Hepatocyte (in vitro differentiated cells): ENCODE results near the gene SUPT7L. TPM values are rescaled to one million over a fixed set of nuclear protein-coding genes. Genes with fewer than 3 reads are reported as not detected.

Source experiments
- DNase-seq: peaks from one replicate; pipeline ENCODE4 v3.0.0-alpha.2; 2016; ENCODE audit warnings: low spot score
- H2AFZ ChIP-seq: fragments of 200-600 bp; sonication (generic); 2 replicates; pipeline ENCODE4 v1.6.0; 2016; ENCODE audit warnings: antibody characterized with exemption, mild to moderate bottlenecking
- H3K27ac ChIP-seq: fragments of 200-600 bp; sonication (generic); 2 replicates; pipeline ENCODE4 v1.5.1; 2016; ENCODE audit warnings: mild to moderate bottlenecking
- H3K27me3 ChIP-seq: fragments of 200-600 bp; sonication (generic); 2 replicates; pipeline ENCODE4 v1.6.1; 2016
- H3K36me3 ChIP-seq: fragments of 200-600 bp; sonication (generic); replicated peaks from 2 replicates; pipeline ENCODE4 v1.5.1; 2016; ENCODE audit warnings: low read depth; ENCODE audit not compliant: insufficient read depth
- H3K4me1 ChIP-seq: fragments of 200-600 bp; sonication (generic); 2 replicates; pipeline ENCODE4 v1.5.1; 2016; ENCODE audit warnings: mild to moderate bottlenecking, moderate library complexity; ENCODE audit not compliant: insufficient read depth
- H3K4me2 ChIP-seq: fragments of 200-600 bp; sonication (generic); 2 replicates; pipeline ENCODE4 v1.6.0; 2016
- H3K4me3 ChIP-seq: fragments of 200-600 bp; sonication (generic); 2 replicates; pipeline ENCODE4 v1.5.1; 2016; ENCODE audit warnings: mild to moderate bottlenecking
- H3K79me2 ChIP-seq: fragments of 200-600 bp; sonication (generic); 2 replicates; pipeline ENCODE4 v1.6.0; 2017; ENCODE audit warnings: mild to moderate bottlenecking
- H3K9me2 ChIP-seq: fragments of 200-600 bp; sonication (generic); replicated peaks from 2 replicates; pipeline ENCODE4 v1.6.0; 2017; ENCODE audit warnings: mild to moderate bottlenecking; ENCODE audit not compliant: insufficient read depth
- H3K9me3 ChIP-seq: fragments of 200-600 bp; sonication (generic); 2 replicates; pipeline ENCODE4 v1.5.1; 2016; ENCODE audit warnings: low read depth, mild to moderate bottlenecking
- H4K20me1 ChIP-seq: fragments of 200-600 bp; sonication (generic); 2 replicates; pipeline ENCODE4 v1.6.0; 2016; ENCODE audit warnings: mild to moderate bottlenecking; ENCODE audit not compliant: insufficient read depth, poor library complexity, severe bottlenecking
- CTCF ChIP-seq: fragments of 200-600 bp; sonication (generic); IDR thresholded peaks from 2 replicates; pipeline ENCODE4 v1.5.1; 2016; ENCODE audit warnings: antibody characterized with exemption, mild to moderate bottlenecking; ENCODE audit not compliant: poor library complexity
- EZH2 ChIP-seq: fragments of 200-600 bp; sonication (generic); IDR thresholded peaks from 2 replicates; pipeline ENCODE4 v1.6.1; 2016; ENCODE audit warnings: antibody characterized with exemption, mild to moderate bottlenecking, borderline replicate concordance
- EZH2phosphoT487 ChIP-seq: fragments of 200-600 bp; sonication (generic); IDR thresholded peaks from one replicate; pipeline ENCODE4 v1.6.1; 2018; ENCODE audit warnings: antibody characterized with exemption, mild to moderate bottlenecking, low read depth, moderate library complexity; ENCODE audit not compliant: unreplicated experiment, severe bottlenecking
- WGBS: methylation state at CpG from one replicate; pipeline ENCODE4 v1.1.6; 2016; ENCODE audit warnings: low lambda C conversion rate; ENCODE audit errors: missing lambda C conversion rate; 5-methylcytosine and 5-hydroxymethylcytosine counted together
- polyA plus RNA-seq: library from polyadenylated mRNA; unstranded; fragments of >200 nt; fragmentation: Nextera tagmentation; extraction: Ambion mirVana; gene quantifications from 2 replicates; pipeline ENCODE4 v1.2.1, GENCODE V29; 2016
- total RNA-seq: library from RNA; depleted of rRNA; stranded (reverse); fragments of >200 nt; gene quantifications from 2 replicates; pipeline ENCODE4 v1.2.3, GENCODE V29; 2014

Gene SUPT7L
- total and polyA plus RNA-seq, 2 experiments from 2014 or later: 27.3 to 43.3 TPM

- H3K4me3 ChIP-seq: no peak overlapping the region
- H3K9me2 ChIP-seq: no peaks in the 10 kb centered on the region
- H3K27me3 ChIP-seq: no peaks in the 10 kb centered on the region
- no peak for DNase-seq
- no peaks in the 10 kb centered on the region for H4K20me1 ChIP-seq
- H3K27ac ChIP-seq: no peak overlapping the region
- H3K36me3 ChIP-seq: no peaks in the 10 kb centered on the region
- H2AFZ ChIP-seq: no peak overlapping the region
- 88% methylated on average over 5 of the region's 5 CpGs for WGBS
- no peak overlapping the region for H3K4me2 ChIP-seq
- H3K79me2 ChIP-seq: no peaks in the 10 kb centered on the region
- H3K9me3 ChIP-seq: no peaks in the 10 kb centered on the region
- H3K4me1 ChIP-seq: peaks cover 10% of the 10 kb centered on the region
- no peak for TF ChIP-seq EZH2
- no peak for TF ChIP-seq CTCF
- TF ChIP-seq EZH2phosphoT487: no peak
These were observed 48.4 kb upstream of the SUPT7L start for GRCh38 chr2:27711804-27712203.

GRCh38 chr2:27710640-27711430 lies 47.4 kb upstream of the SUPT7L start:
- no peak overlapping the region for H3K27ac ChIP-seq
- WGBS: 82% methylated on average over 8 of the region's 8 CpGs
- DNase-seq: no peak

GRCh38 chr2:27709960-27710575 lies 46.7 kb upstream of the SUPT7L start:
- Histone ChIP-seq H2AFZ (no peak overlapping the region), H3K27ac (no peak overlapping the region), H3K4me1 (peaks cover 13% of the 10 kb centered on the region), H3K36me3 (no peaks in the 10 kb centered on the region), H3K4me3 (no peak overlapping the region), H3K4me2 (no peak overlapping the region), H3K9me3 (no peaks in the 10 kb centered on the region), H3K9me2 (no peaks in the 10 kb centered on the region), H3K79me2 (no peaks in the 10 kb centered on the region), H4K20me1 (no peaks in the 10 kb centered on the region), H3K27me3 (no peaks in the 10 kb centered on the region)
- TF ChIP-seq EZH2phosphoT487 (no peak), CTCF (no peak), EZH2 (no peak)
- DNase-seq: no peak
- WGBS: 87% methylated on average over 7 of the region's 7 CpGs

More at GRCh38 chr2:27710640-27711430, 47.4 kb upstream of the SUPT7L start:
- H2AFZ ChIP-seq: no peak overlapping the region
- H3K36me3 ChIP-seq: no peaks in the 10 kb centered on the region
- no peaks in the 10 kb centered on the region for H3K9me3 ChIP-seq
- H3K4me1 ChIP-seq: peaks cover 11% of the 10 kb centered on the region
- no peaks in the 10 kb centered on the region for H4K20me1 ChIP-seq
- no peaks in the 10 kb centered on the region for H3K79me2 ChIP-seq
- no peak for TF ChIP-seq EZH2
- no peak for TF ChIP-seq CTCF
- no peak for TF ChIP-seq EZH2phosphoT487
- H3K4me2 ChIP-seq: no peak overlapping the region
- no peak overlapping the region for H3K4me3 ChIP-seq
- no peaks in the 10 kb centered on the region for H3K9me2 ChIP-seq
- H3K27me3 ChIP-seq: no peaks in the 10 kb centered on the region
